Uterus (tissue), 4 donors: ENCODE results near the gene SIGLEC7. TPM values are rescaled to one million over a fixed set of nuclear protein-coding genes. Genes with fewer than 3 reads are reported as not detected.

Source experiments
- DNase-seq, 2 donors: peaks; one replicate each; pipeline ENCODE4 v3.0.0-alpha.2; 2019 to 2020
- H3K27ac ChIP-seq, 2 donors: fragments of 200-600 bp; sonication (generic); 1 replicate in 1 of 2; 2 replicates in 1 of 2; pipeline ENCODE4 v1.5.1; 2016 to 2018
- H3K27me3 ChIP-seq, 2 donors: fragments of 200-600 bp; sonication (generic); one replicate each; pipeline ENCODE4 v1.5.1; 2018 to 2019; ENCODE audit warnings: control low read depth in 1 of 2
- H3K36me3 ChIP-seq, 2 donors: fragments of 200-600 bp; sonication (generic); one replicate each; pipeline ENCODE4 v1.5.1; 2019; ENCODE audit warnings: control low read depth in 1 of 2
- H3K4me1 ChIP-seq, 2 donors: fragments of 200-600 bp; sonication (generic); one replicate each; pipeline ENCODE4 v1.5.1; 2018 to 2019; ENCODE audit warnings: control low read depth in 1 of 2
- H3K4me3 ChIP-seq, 2 donors: fragments of 200-600 bp; sonication (generic); 1 replicate in 1 of 2; 2 replicates in 1 of 2; pipeline ENCODE4 v1.5.1; 2018 to 2019; ENCODE audit warnings: mild to moderate bottlenecking in 1 of 2
- H3K9me3 ChIP-seq, 2 donors: fragments of 200-600 bp; sonication (generic); one replicate each; pipeline ENCODE4 v1.5.1; 2019; ENCODE audit warnings: control low read depth in 1 of 2
- POLR2A ChIP-seq, 2 donors: fragments of 450-650 bp; IDR thresholded peaks; one replicate each; pipeline ENCODE4 v1.6.1; 2016; ENCODE audit warnings: antibody characterized with exemption in 2 of 2, mild to moderate bottlenecking in 1 of 2, moderate library complexity in 1 of 2
- intact Hi-C: fragments of 100-400 bp; cut with DNase I; formaldehyde crosslinking; loops from one replicate; pipeline ENCODE4 v1.15.1; 2023; ENCODE audit warnings: low total_unique reads
- total RNA-seq, 4 donors: library from RNA; depleted of rRNA in 3 of 4; stranded (reverse); fragments of >200 nt in 3 of 4; gene quantifications; one replicate each; pipeline versions ENCODE4 v1.1.0 to v1.2.4, GENCODE V29; 2014 to 2023
- TF ChIP-seq, protein P1 (sequence below), 4 experiments: fragments of 200-600 bp in 2 of 4; fragments of 450-650 bp in 2 of 4; sonication (generic) in 2 of 4; IDR thresholded peaks; one replicate each; pipeline ENCODE4 v1.5.1; 2016 to 2019; ENCODE audit warnings: antibody characterized with exemption in 4 of 4, mild to moderate bottlenecking in 2 of 4, moderate library complexity in 1 of 4
- donor health status: DM: yes; HTN: yes; CAD: no.

SIGLEC7 gene
- total RNA-seq, 4 donors from 2014 or later = 0.14 to 0.59 TPM; not detected in 2

GRCh38 chr19:51179256-51179655 lies 37.2 kb downstream of the SIGLEC7 start:
- TF ChIP-seq POLR2A (IDR thresholded peaks at IDR 0.05) = no peak
- TF ChIP-seq, protein P1, sequence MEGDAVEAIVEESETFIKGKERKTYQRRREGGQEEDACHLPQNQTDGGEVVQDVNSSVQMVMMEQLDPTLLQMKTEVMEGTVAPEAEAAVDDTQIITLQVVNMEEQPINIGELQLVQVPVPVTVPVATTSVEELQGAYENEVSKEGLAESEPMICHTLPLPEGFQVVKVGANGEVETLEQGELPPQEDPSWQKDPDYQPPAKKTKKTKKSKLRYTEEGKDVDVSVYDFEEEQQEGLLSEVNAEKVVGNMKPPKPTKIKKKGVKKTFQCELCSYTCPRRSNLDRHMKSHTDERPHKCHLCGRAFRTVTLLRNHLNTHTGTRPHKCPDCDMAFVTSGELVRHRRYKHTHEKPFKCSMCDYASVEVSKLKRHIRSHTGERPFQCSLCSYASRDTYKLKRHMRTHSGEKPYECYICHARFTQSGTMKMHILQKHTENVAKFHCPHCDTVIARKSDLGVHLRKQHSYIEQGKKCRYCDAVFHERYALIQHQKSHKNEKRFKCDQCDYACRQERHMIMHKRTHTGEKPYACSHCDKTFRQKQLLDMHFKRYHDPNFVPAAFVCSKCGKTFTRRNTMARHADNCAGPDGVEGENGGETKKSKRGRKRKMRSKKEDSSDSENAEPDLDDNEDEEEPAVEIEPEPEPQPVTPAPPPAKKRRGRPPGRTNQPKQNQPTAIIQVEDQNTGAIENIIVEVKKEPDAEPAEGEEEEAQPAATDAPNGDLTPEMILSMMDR (IDR thresholded peaks at IDR 0.05) = no peak
- intact Hi-C loops = no loop called here
- Histone ChIP-seq H3K27me3 (peaks cover 0 to 4% of the 10 kb centered on the region in 2 donors), H3K4me1 (no peaks in the 10 kb centered on the region), H3K4me3 (no peak overlapping the region), H3K27ac (no peak overlapping the region), H3K36me3 (no peaks in the 10 kb centered on the region), H3K9me3 (no peaks in the 10 kb centered on the region)
- no peak for DNase-seq

DNA sequence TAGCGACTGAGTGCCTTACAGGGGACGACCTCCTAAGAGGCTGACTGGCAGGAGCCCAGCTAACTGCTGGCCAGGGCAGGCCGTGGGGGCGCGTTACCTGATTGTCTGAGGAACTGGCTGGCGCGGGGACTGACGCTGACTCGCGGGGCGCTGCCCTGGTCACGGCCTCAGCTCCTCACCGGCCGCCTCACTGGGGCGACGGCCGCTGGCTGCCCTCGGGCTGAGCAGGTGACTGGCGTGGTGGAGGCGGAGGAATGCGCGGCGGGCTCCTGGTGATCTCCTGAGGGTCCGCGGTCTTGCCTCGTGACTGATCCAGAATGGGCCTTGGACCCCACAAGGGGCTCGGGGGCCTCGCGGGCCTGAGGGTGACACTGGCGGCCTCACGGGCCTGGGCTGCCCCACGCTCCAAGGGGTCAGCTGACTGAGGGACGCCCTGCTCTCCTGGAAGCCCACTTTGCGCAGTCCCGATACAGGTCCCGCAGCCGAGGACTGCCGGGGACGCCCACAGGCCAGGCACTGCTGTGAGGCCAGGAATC lies 39.3 kb downstream of the SIGLEC7 start:
- no peak for DNase-seq
- H3K36me3 ChIP-seq = no peaks in the 10 kb centered on the region
- TF ChIP-seq, protein P1 (IDR thresholded peaks at IDR 0.05) = no peak
- no peak for TF ChIP-seq POLR2A (IDR thresholded peaks at IDR 0.05)
- no peaks in the 10 kb centered on the region for H3K9me3 ChIP-seq
- peaks cover 0 to 4% of the 10 kb centered on the region in 2 donors for H3K27me3 ChIP-seq
- no peak overlapping the region for H3K27ac ChIP-seq
- no peaks in the 10 kb centered on the region for H3K4me1 ChIP-seq
- intact Hi-C loops = no loop called here
- H3K4me3 ChIP-seq = no peak overlapping the region

DNA sequence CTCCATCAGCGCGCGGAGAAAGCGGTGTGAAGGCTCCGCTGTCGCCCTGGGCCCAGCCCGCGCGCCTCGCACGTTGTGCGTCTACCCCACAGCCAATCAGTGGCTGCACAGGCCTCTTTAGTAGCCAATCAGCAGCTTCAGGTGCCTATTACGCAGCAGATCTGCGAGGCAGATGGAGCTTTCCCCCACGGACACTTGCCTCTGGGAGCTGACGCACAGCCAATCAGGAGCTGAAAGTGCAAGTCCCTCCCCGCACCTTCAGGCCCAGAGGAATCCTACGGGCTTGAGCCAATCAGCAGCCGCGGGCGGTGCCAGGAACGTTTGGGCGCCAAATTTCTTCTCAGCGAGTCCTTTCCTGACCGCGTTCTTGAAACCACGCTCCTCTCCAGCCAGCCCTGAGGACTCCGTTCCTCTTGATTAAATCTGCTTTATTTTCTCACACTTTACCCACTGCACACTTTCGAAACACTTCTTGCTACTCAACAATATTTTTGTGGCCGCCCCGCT lies 39.9 kb downstream of the SIGLEC7 start:
- H3K4me1 ChIP-seq = no peaks in the 10 kb centered on the region
- H3K27ac ChIP-seq = no peak overlapping the region
- TF ChIP-seq, protein P1 (IDR thresholded peaks at IDR 0.05) = no peak
- TF ChIP-seq POLR2A (IDR thresholded peaks at IDR 0.05) = no peak
- no peak overlapping the region for H3K4me3 ChIP-seq
- no peaks in the 10 kb centered on the region for H3K36me3 ChIP-seq
- H3K9me3 ChIP-seq = no peaks in the 10 kb centered on the region
- DNase-seq = no peak
- H3K27me3 ChIP-seq = peaks cover 0 to 4% of the 10 kb centered on the region in 2 donors
- intact Hi-C loops = no loop called here

- intact Hi-C loops = no loop called here
- no peaks in the 10 kb centered on the region for H3K36me3 ChIP-seq
- no peaks in the 10 kb centered on the region for H3K4me1 ChIP-seq
- TF ChIP-seq POLR2A (IDR thresholded peaks at IDR 0.05) = no peak
- TF ChIP-seq, protein P1 (IDR thresholded peaks at IDR 0.05) = no peak
- H3K27ac ChIP-seq = no peak overlapping the region
- H3K4me3 ChIP-seq = no peak overlapping the region
- no peak for DNase-seq
- no peaks in the 10 kb centered on the region for H3K9me3 ChIP-seq
- peaks cover 0 to 4% of the 10 kb centered on the region in 2 donors for H3K27me3 ChIP-seq
These were observed 41.5 kb downstream of the SIGLEC7 start for GRCh38 chr19:51183629-51184028.

GRCh38 chr19:51185069-51185867 lies 43.2 kb downstream of the SIGLEC7 start:
- Histone ChIP-seq H3K9me3 (no peaks in the 10 kb centered on the region), H3K4me3 (no peak overlapping the region), H3K27ac (no peak overlapping the region), H3K27me3 (peaks cover 0 to 4% of the 10 kb centered on the region in 2 donors), H3K36me3 (no peaks in the 10 kb centered on the region), H3K4me1 (no peaks in the 10 kb centered on the region)
- intact Hi-C loops = no loop called here
- DNase-seq = no peak
- TF ChIP-seq POLR2A (IDR thresholded peaks at IDR 0.05) = no peak
- TF ChIP-seq, protein P1 (IDR thresholded peaks at IDR 0.05) = no peak
